ENCODE results near the gene CCDC71L. TPM values are rescaled to one million over a fixed set of nuclear protein-coding genes. Genes with fewer than 3 reads are reported as not detected.

The CCDC71L gene
- total and polyA plus RNA-seq, 7 donors = 2.8 to 12.4 (median 5.1) TPM

DNA sequence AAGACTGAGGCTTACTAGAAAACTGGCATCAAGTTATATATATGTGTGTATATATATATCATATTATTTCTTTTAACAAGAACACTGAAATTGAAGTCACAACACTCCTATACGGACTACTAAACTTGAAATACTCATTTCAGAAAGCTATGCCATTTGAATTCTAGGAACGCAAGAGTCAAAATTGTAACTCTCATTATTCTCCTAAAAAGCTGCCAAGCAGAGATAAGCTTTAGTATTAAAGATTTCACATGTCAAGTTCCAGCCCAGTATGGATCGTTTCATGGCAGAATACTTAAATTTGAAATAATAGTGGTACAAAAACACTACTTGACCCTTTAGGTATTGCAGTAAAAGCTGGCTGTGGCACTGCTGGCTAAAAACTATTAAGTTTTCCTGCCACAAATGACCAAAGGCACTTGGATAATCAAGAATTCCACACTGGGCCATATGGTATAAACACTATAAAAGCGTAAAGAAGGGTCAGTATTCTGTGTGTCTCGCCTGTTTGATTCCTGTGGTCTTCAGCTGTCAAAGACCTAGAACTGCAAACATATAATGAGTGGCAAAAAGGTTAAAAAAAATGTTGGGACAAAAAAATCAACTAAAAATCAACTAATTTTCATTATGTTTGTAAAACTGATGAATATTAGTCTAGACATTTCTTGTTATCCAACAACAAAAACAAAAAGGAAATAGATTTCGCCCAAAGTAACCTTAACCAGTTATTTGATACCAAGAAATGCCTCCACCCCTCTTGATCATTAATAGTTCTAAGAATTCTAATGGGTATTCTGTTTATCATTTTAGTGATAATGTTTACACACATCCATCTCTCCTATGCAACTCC lies 2.4 kb downstream of the CCDC71L start:
- DNase-seq (no peak), ATAC-seq (no peak)
- no peaks in the 10 kb centered on the region for H3K27me3 ChIP-seq (ENCODE audit: insufficient read depth in 3 of 3, low read length in 2 of 3)
- no peak overlapping the region for H3K27ac ChIP-seq
- H3K4me1 ChIP-seq = peaks cover 2% of the 10 kb centered on the region
- peak overlapping the region; percentile 87 for H3K4me3 ChIP-seq
- no peaks in the 10 kb centered on the region for H3K36me3 ChIP-seq (ENCODE audit: insufficient read depth in 1 of 2, low read depth in 1 of 2)
- intact Hi-C loops (cut with DNase I) = loop anchor here in 1 of 2 donors (5.0 kb wide), 1 partner anchor 116 kb away; no protein-coding TSS in a partner anchor
- TF ChIP-seq, protein P1, sequence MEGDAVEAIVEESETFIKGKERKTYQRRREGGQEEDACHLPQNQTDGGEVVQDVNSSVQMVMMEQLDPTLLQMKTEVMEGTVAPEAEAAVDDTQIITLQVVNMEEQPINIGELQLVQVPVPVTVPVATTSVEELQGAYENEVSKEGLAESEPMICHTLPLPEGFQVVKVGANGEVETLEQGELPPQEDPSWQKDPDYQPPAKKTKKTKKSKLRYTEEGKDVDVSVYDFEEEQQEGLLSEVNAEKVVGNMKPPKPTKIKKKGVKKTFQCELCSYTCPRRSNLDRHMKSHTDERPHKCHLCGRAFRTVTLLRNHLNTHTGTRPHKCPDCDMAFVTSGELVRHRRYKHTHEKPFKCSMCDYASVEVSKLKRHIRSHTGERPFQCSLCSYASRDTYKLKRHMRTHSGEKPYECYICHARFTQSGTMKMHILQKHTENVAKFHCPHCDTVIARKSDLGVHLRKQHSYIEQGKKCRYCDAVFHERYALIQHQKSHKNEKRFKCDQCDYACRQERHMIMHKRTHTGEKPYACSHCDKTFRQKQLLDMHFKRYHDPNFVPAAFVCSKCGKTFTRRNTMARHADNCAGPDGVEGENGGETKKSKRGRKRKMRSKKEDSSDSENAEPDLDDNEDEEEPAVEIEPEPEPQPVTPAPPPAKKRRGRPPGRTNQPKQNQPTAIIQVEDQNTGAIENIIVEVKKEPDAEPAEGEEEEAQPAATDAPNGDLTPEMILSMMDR (IDR thresholded peaks at IDR 0.05) = no peak
- no peaks in the 10 kb centered on the region for H3K9me3 ChIP-seq
- WGBS, 3 donors = 93 to 96% (median 95%) methylated on average over 6 of the region's 6 CpGs

- no peak overlapping the region for H3K27ac ChIP-seq
- WGBS, 3 donors = 62 to 79% (median 76%) methylated on average over 5 of the region's 5 CpGs
These were observed 3.6 kb downstream of the CCDC71L start for GRCh38 chr7:106657085-106657991.

GRCh38 chr7:106655703-106656498 lies 5.1 kb downstream of the CCDC71L start:
- no peak overlapping the region for H3K4me3 ChIP-seq
- ATAC-seq (no peak), DNase-seq (no peak)
- TF ChIP-seq, protein P1 (IDR thresholded peaks at IDR 0.05) = no peak
- H3K27me3 ChIP-seq (ENCODE audit: insufficient read depth in 3 of 3, low read length in 2 of 3) = no peaks in the 10 kb centered on the region
- intact Hi-C loops (cut with DNase I) = loop anchor here in 1 of 2 donors (5.0 kb wide), 1 partner anchor 114 kb away; no protein-coding TSS in a partner anchor
- no peak overlapping the region for H3K27ac ChIP-seq
- H3K4me1 ChIP-seq = peaks cover 2% of the 10 kb centered on the region
- no peaks in the 10 kb centered on the region for H3K36me3 ChIP-seq (ENCODE audit: insufficient read depth in 1 of 2, low read depth in 1 of 2)
- 93 to 97% (median 94%) methylated on average over 5 of the region's 5 CpGs for WGBS, 3 donors
- H3K9me3 ChIP-seq = no peaks in the 10 kb centered on the region

More at GRCh38 chr7:106657085-106657991, 3.6 kb downstream of the CCDC71L start:
- no peak overlapping the region for H3K4me3 ChIP-seq
- H3K36me3 ChIP-seq (ENCODE audit: insufficient read depth in 1 of 2, low read depth in 1 of 2) = no peaks in the 10 kb centered on the region
- ATAC-seq (no peak), DNase-seq (no peak)
- TF ChIP-seq, protein P1 (IDR thresholded peaks at IDR 0.05) = no peak
- intact Hi-C loops (cut with DNase I) = loop anchor here in 1 of 2 donors (5.0 kb wide), 1 partner anchor 115 kb away; no protein-coding TSS in a partner anchor
- no peaks in the 10 kb centered on the region for H3K27me3 ChIP-seq (ENCODE audit: insufficient read depth in 3 of 3, low read length in 2 of 3)
- no peaks in the 10 kb centered on the region for H3K9me3 ChIP-seq
- peaks cover 2% of the 10 kb centered on the region for H3K4me1 ChIP-seq

DNA sequence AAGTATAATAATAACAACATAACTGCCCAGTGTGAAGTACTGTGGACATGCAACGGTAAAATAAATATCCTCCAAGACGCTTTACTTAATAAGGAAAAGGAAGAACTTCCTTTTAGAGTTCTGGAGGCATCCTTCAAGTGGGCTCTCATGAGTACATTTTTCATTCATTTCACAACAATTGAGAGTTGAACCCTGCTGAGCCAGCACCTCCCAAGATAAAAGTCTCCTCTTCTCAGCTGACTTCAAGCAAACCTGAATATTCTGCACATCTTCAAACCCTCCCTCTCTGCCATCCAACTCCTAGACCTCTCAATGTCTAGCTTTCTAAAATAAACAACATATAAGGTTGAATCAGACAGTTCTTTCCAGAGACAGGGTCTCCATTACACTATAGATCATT lies 7.5 kb downstream of the CCDC71L start:
- intact Hi-C loops (cut with DNase I) = no loop called here
- Histone ChIP-seq H3K9me3 (no peaks in the 10 kb centered on the region), H3K27ac (no peak overlapping the region), H3K4me1 (no peaks in the 10 kb centered on the region), H3K36me3 (ENCODE audit: insufficient read depth in 1 of 2, low read depth in 1 of 2) (no peaks in the 10 kb centered on the region), H3K27me3 (ENCODE audit: insufficient read depth in 3 of 3, low read length in 2 of 3) (no peaks in the 10 kb centered on the region), H3K4me3 (no peak overlapping the region)
- no peak for ATAC-seq
- 60 to 80% (median 78%) methylated on average over 2 of the region's 2 CpGs for WGBS, 3 donors
- TF ChIP-seq, protein P1 (IDR thresholded peaks at IDR 0.05) = no peak
- DNase-seq = no peak
